ENCODE measurements around the gene RPL29. TPM values are rescaled to one million over a fixed set of nuclear protein-coding genes. Genes with fewer than 3 reads are reported as not detected.

The RPL29 gene
- total RNA-seq, 1 donor from 2014 or later = 1,690 TPM

- TF ChIP-seq CTCF (conservative IDR thresholded peaks at IDR 0.05) = no peak
- DNase-seq (ENCODE audit: extremely low spot score, unreplicated experiment) = no peak
- peaks cover 43% of the 10 kb centered on the region for H3K4me1 Mint-ChIP-seq (ENCODE audit: unreplicated experiment)
- no peaks in the 10 kb centered on the region for H3K27me3 Mint-ChIP-seq
- H3K9me3 Mint-ChIP-seq = no peaks in the 10 kb centered on the region
- no peaks in the 10 kb centered on the region for H3K36me3 Mint-ChIP-seq
- no peak overlapping the region for H3K4me3 Mint-ChIP-seq
- H3K27ac Mint-ChIP-seq = no peak overlapping the region
These were observed 29.2 kb upstream of the RPL29 start for GRCh38 chr3:52024765-52025452.

GRCh38 chr3:52023860-52024764, 28.4 kb upstream of the RPL29 start:
- no peaks in the 10 kb centered on the region for H3K27me3 Mint-ChIP-seq
- DNase-seq (ENCODE audit: extremely low spot score, unreplicated experiment) = no peak
- no peak for TF ChIP-seq CTCF (conservative IDR thresholded peaks at IDR 0.05)
- H3K27ac Mint-ChIP-seq = no peak overlapping the region
- H3K4me1 Mint-ChIP-seq (ENCODE audit: unreplicated experiment) = peaks cover 41% of the 10 kb centered on the region
- H3K4me3 Mint-ChIP-seq = no peak overlapping the region
- H3K36me3 Mint-ChIP-seq = no peaks in the 10 kb centered on the region
- H3K9me3 Mint-ChIP-seq = no peaks in the 10 kb centered on the region

GRCh38 chr3:52023101-52023770, 27.5 kb upstream of the RPL29 start:
- H3K4me3 Mint-ChIP-seq = no peak overlapping the region
- DNase-seq (ENCODE audit: extremely low spot score, unreplicated experiment) = no peak
- H3K4me1 Mint-ChIP-seq (ENCODE audit: unreplicated experiment) = peaks cover 38% of the 10 kb centered on the region
- H3K27ac Mint-ChIP-seq = no peak overlapping the region
- no peaks in the 10 kb centered on the region for H3K36me3 Mint-ChIP-seq
- H3K9me3 Mint-ChIP-seq = no peaks in the 10 kb centered on the region
- no peak for TF ChIP-seq CTCF (conservative IDR thresholded peaks at IDR 0.05)
- no peaks in the 10 kb centered on the region for H3K27me3 Mint-ChIP-seq

GRCh38 chr3:52022323-52023100, 26.8 kb upstream of the RPL29 start:
- H3K27me3 Mint-ChIP-seq = no peaks in the 10 kb centered on the region
- H3K4me3 Mint-ChIP-seq = no peak overlapping the region
- H3K27ac Mint-ChIP-seq = no peak overlapping the region
- H3K4me1 Mint-ChIP-seq (ENCODE audit: unreplicated experiment) = peaks cover 41% of the 10 kb centered on the region
- no peak for DNase-seq (ENCODE audit: extremely low spot score, unreplicated experiment)
- no peak for TF ChIP-seq CTCF (conservative IDR thresholded peaks at IDR 0.05)
- no peaks in the 10 kb centered on the region for H3K9me3 Mint-ChIP-seq
- no peaks in the 10 kb centered on the region for H3K36me3 Mint-ChIP-seq

All from type B pancreatic cell (in vitro differentiated cells).